ENCODE data around the gene FAHD2A. TPM values are rescaled to one million over a fixed set of nuclear protein-coding genes. Genes with fewer than 3 reads are reported as not detected.

FAHD2A gene
- total and polyA plus RNA-seq, 2 of the 8 experiments (the other 6 are each of a cell fraction or from before 2014, with no cell fraction given), result 24.2 to 26.7 TPM

- ChIA-PET POLR2A (ENCODE audit: partially characterized antibody) (no interaction called here), CTCF (ENCODE audit: partially characterized antibody) (no interaction called here)
- Histone ChIP-seq H4K8ac (ENCODE audit: extremely low read depth, insufficient read depth, low read length) (no peak overlapping the region), H2BK12ac (ENCODE audit: low read depth, low read length) (no peak overlapping the region), H3K36me3 (ENCODE audit: control insufficient read depth in 2 of 4, insufficient read depth in 4 of 4, low read length in 3 of 4) (no peaks in the 10 kb centered on the region), H3K27me3 (replicated peaks in 1 of 4; ENCODE audit: control insufficient read depth in 3 of 4, extremely low read depth in 1 of 4, insufficient read depth in 3 of 4, low read length in 3 of 4) (no peaks in the 10 kb centered on the region; a peak in 1 of 7 replicates), H2BK20ac (ENCODE audit: low read length) (no peak overlapping the region), H4K20me1 (replicated peaks in 1 of 2; ENCODE audit: control insufficient read depth in 1 of 2, insufficient read depth in 2 of 2, low read length in 2 of 2) (no peaks in the 10 kb centered on the region), H3K9me3 (ENCODE audit: insufficient read depth in 2 of 2, low read depth in 1 of 2, low read length in 1 of 2) (peaks cover 54 to 82% of the 10 kb centered on the region in 2 experiments), H3K4me1 (replicated peaks in 1 of 4; ENCODE audit: control insufficient read depth in 3 of 4, insufficient read depth in 4 of 4, low read length in 3 of 4) (peaks cover 0 to 2% (median 0%) of the 10 kb centered on the region in 4 experiments; a peak in 1 of 7 replicates), H3K79me2 (ENCODE audit: control insufficient read depth in 1 of 2, insufficient read depth in 2 of 2, low read length in 2 of 2) (no peaks in the 10 kb centered on the region), H2AFZ (ENCODE audit: low read length) (no peak overlapping the region), H3K4me3 (ENCODE audit: extremely low read depth in 1 of 4, insufficient read depth in 2 of 4, low read depth in 3 of 4, low read length in 4 of 4) (no peak overlapping the region), H3K56ac (replicated peaks; ENCODE audit: insufficient read length, low read depth, low read length) (no peak overlapping the region), H3K23me2 (ENCODE audit: low read depth, low read length) (no peaks in the 10 kb centered on the region), H3K18ac (ENCODE audit: extremely low read depth, low read length) (no peak overlapping the region), H3K79me1 (ENCODE audit: low read depth, low read length) (no peaks in the 10 kb centered on the region), H3K4ac (replicated peaks; ENCODE audit: insufficient read length, low read depth, low read length) (no peak overlapping the region), H4K91ac (replicated peaks; ENCODE audit: insufficient read length, low read length) (no peak overlapping the region), H3K23ac (ENCODE audit: insufficient read length) (no peak overlapping the region), H2BK5ac (ENCODE audit: low read depth, low read length) (no peak overlapping the region), H4K5ac (ENCODE audit: insufficient read length, low read depth, low read length) (no peak overlapping the region), H3K4me2 (ENCODE audit: insufficient read depth in 1 of 2, low read depth in 2 of 2, low read length in 2 of 2) (no peak overlapping the region), H2BK15ac (ENCODE audit: low read length) (no peak overlapping the region), H3K27ac (ENCODE audit: low read depth, low read length) (no peak overlapping the region), H3K9ac (replicated peaks in 1 of 4; ENCODE audit: extremely low read depth in 1 of 4, low read depth in 3 of 4, low read length in 3 of 4) (no peak overlapping the region), H2AK5ac (ENCODE audit: low read depth, low read length) (no peak overlapping the region), H2BK120ac (replicated peaks; ENCODE audit: low read depth, low read length) (no peak overlapping the region), H3K14ac (ENCODE audit: insufficient read length) (no peak overlapping the region)
- DNase-seq (ENCODE audit: low read depth in 1 of 2, low spot score in 2 of 2) (no peak), FAIRE-seq (no peak)
- TF ChIP-seq RAD21 (IDR thresholded peaks at IDR 0.05 in 1 of 2, conservative IDR thresholded peaks at IDR 0.05 in 1 of 2; ENCODE audit: low read depth in 2 of 2, low read length in 2 of 2) (no peak), TCF12 (IDR thresholded peaks at IDR 0.05; ENCODE audit: low read depth, low read length) (no peak), SIRT6 (IDR thresholded peaks at IDR 0.05; ENCODE audit: low read length) (no peak), E2F6 (IDR thresholded peaks at IDR 0.05) (no peak), KDM4A (IDR thresholded peaks at IDR 0.05; ENCODE audit: low read depth, low read length, severe bottlenecking) (no peak), POU5F1 (IDR thresholded peaks at IDR 0.05; ENCODE audit: low read depth, low read length) (no peak), HDAC2 (IDR thresholded peaks at IDR 0.05; ENCODE audit: borderline replicate concordance in 1 of 2, low read depth in 2 of 2, low read length in 2 of 2) (no peak), KDM1A (IDR thresholded peaks at IDR 0.05; ENCODE audit: borderline replicate concordance, low read length) (no peak), TEAD4 (IDR thresholded peaks at IDR 0.05; ENCODE audit: low read depth, low read length) (no peak), POLR2A (IDR thresholded peaks at IDR 0.05; ENCODE audit: control extremely low read depth in 1 of 2, low read depth in 2 of 2, low read length in 2 of 2) (no peak)
- WGBS, 2 experiments (ENCODE audit: extremely low coverage in 1 of 2, insufficient coverage in 1 of 2, insufficient read length in 1 of 2, insufficient replicate concordance in 2 of 2, low coverage in 1 of 2, low lambda C conversion rate in 2 of 2, missing lambda C conversion rate in 1 of 2), result 89% methylated on average over 14 of the region's 14 CpGs; no CpG with 5 or more reads in 1 of the 2 experiments
Observed at GRCh38 chr2:95382686-95383634, 19.5 kb upstream of the FAHD2A start.
